IMR-90 (cell line): ENCODE data around the gene EPB41L5. TPM values are rescaled to one million over a fixed set of nuclear protein-coding genes. Genes with fewer than 3 reads are reported as not detected.

Source experiments
- ATAC-seq: fragments of 200-7000 bp; cut with Tn5 transposase; 2 replicates; pipeline ENCODE4 v1.9.1; 2020; ENCODE audit warnings: low read depth, mild to moderate bottlenecking, moderate library complexity
- BruUV-seq: library from RNA; stranded (reverse); fragments of 400-500 nt; replicated peaks from 2 replicates; lab custom pipeline; 2021; lab: Mats Ljungman, UMichigan
- CTCF ChIA-PET: fragments of 300-600 bp; formaldehyde crosslinking; extraction: SDS; loops from one replicate; lab custom pipeline; 2021; ENCODE audit warnings: antibody characterized with exemption; lab: Yijun Ruan, JAX
- POLR2A ChIA-PET: fragments of 300-600 bp; sonication (Branson Sonifier 250); formaldehyde crosslinking; loops from one replicate; lab custom pipeline; 2022; ENCODE audit warnings: antibody characterized with exemption; ENCODE audit not compliant: unreplicated experiment; lab: Charles Lee
- DNase-seq: peaks from one replicate; pipeline ENCODE4 v3.0.0; 2013
- H2AFZ ChIP-seq: replicated peaks from 2 replicates; pipeline ENCODE3; 2013; ENCODE audit warnings: low read length, mild to moderate bottlenecking; ENCODE audit not compliant: poor library complexity
- H2AK5ac ChIP-seq: 2 replicates; pipeline ENCODE4 v1.6.1; 2013; ENCODE audit warnings: low read depth, low read length, inconsistent platforms
- H2AK9ac ChIP-seq: replicated peaks from 2 replicates; pipeline ENCODE3; 2013; ENCODE audit warnings: mild to moderate bottlenecking, low read depth, low read length, moderate library complexity; ENCODE audit not compliant: poor library complexity
- H2BK120ac ChIP-seq: 2 replicates; pipeline ENCODE4 v1.6.1; 2013; ENCODE audit warnings: low read depth, low read length, inconsistent platforms
- H2BK15ac ChIP-seq: 3 replicates; pipeline ENCODE4 v1.6.1; 2013; ENCODE audit warnings: low read depth, low read length, inconsistent platforms
- H2BK20ac ChIP-seq: 2 replicates; pipeline ENCODE4 v1.6.1; 2013; ENCODE audit warnings: low read depth, mild to moderate bottlenecking, inconsistent platforms, low read length, moderate library complexity
- H2BK5ac ChIP-seq: 2 replicates; pipeline ENCODE4 v1.6.1; 2013; ENCODE audit warnings: mild to moderate bottlenecking, low read depth, low read length, inconsistent platforms; ENCODE audit not compliant: poor library complexity, severe bottlenecking
- H3K14ac ChIP-seq: replicated peaks from 2 replicates; pipeline ENCODE4 v1.6.1; 2013; ENCODE audit warnings: low read depth, low read length, inconsistent platforms
- H3K18ac ChIP-seq: 2 replicates; pipeline ENCODE4 v1.6.1; 2013; ENCODE audit warnings: low read depth, low read length, control low read depth
- H3K23ac ChIP-seq: 2 replicates; pipeline ENCODE4 v1.6.1; 2013; ENCODE audit warnings: low read depth, low read length, inconsistent platforms
- H3K27ac ChIP-seq: 2 replicates; pipeline ENCODE4 v1.5.1; 2013; ENCODE audit warnings: mild to moderate bottlenecking, control low read depth, low read length; ENCODE audit not compliant: insufficient read depth
- H3K27me3 ChIP-seq: 2 replicates; pipeline ENCODE4 v1.6.1; 2013; ENCODE audit warnings: low read length; ENCODE audit not compliant: control insufficient read depth, insufficient read depth
- H3K36me3 ChIP-seq: 2 replicates; pipeline ENCODE4 v1.6.1; 2013; ENCODE audit warnings: low read length, mixed read lengths; ENCODE audit not compliant: control insufficient read depth, insufficient read depth
- H3K4ac ChIP-seq: 2 replicates; pipeline ENCODE4 v1.6.1; 2013; ENCODE audit warnings: low read depth, low read length, inconsistent platforms
- H3K4me1 ChIP-seq: 2 replicates; pipeline ENCODE4 v1.6.1; 2013; ENCODE audit warnings: low read length, mixed read lengths; ENCODE audit not compliant: control insufficient read depth, insufficient read depth
- H3K4me2 ChIP-seq: 2 replicates; pipeline ENCODE4 v1.6.1; 2013; ENCODE audit warnings: low read depth, mild to moderate bottlenecking, control low read depth, low read length, moderate library complexity
- H3K4me3 ChIP-seq: 2 replicates; pipeline ENCODE4 v1.5.1; 2013; ENCODE audit warnings: low read depth, mild to moderate bottlenecking, control low read depth, low read length, moderate library complexity; ENCODE audit not compliant: insufficient read depth
- H3K56ac ChIP-seq: 2 replicates; pipeline ENCODE4 v1.6.1; 2013; ENCODE audit warnings: low read length, inconsistent platforms; ENCODE audit not compliant: insufficient read depth; ENCODE audit errors: extremely low read depth
- H3K79me1 ChIP-seq, 2 experiments: 2 replicates each; pipeline ENCODE4 v1.6.1; 2013; ENCODE audit warnings: low read length in 2 of 2, inconsistent platforms in 1 of 2, low read depth in 1 of 2
- H3K9ac ChIP-seq: 2 replicates; pipeline ENCODE4 v1.6.1; 2013; ENCODE audit warnings: low read depth, low read length, control low read depth
- H3K9me1 ChIP-seq: 2 replicates; pipeline ENCODE4 v1.6.1; 2013; ENCODE audit warnings: low read length, inconsistent platforms; ENCODE audit not compliant: insufficient read depth
- H3K9me3 ChIP-seq: 2 replicates; pipeline ENCODE4 v1.6.1; 2013; ENCODE audit warnings: low read length; ENCODE audit not compliant: control insufficient read depth, insufficient read depth
- H4K20me1 ChIP-seq: 2 replicates; pipeline ENCODE4 v1.6.1; 2013; ENCODE audit warnings: low read length, inconsistent platforms; ENCODE audit not compliant: insufficient read depth
- H4K5ac ChIP-seq: 2 replicates; pipeline ENCODE4 v1.6.1; 2013; ENCODE audit warnings: mild to moderate bottlenecking, low read depth, low read length, control low read depth
- H4K8ac ChIP-seq, 2 experiments: 2 replicates each; pipeline ENCODE4 v1.6.1; 2013; ENCODE audit warnings: low read depth in 2 of 2, low read length in 2 of 2, control low read depth in 1 of 2, inconsistent platforms in 1 of 2
- H4K91ac ChIP-seq: 2 replicates; pipeline ENCODE4 v1.6.1; 2013; ENCODE audit warnings: low read depth, low read length, inconsistent platforms; ENCODE audit not compliant: insufficient read depth
- BHLHE40 ChIP-seq: fragments of 150-350 bp; IDR thresholded peaks from 2 replicates; pipeline ENCODE4 v1.6.1; 2016; ENCODE audit warnings: mild to moderate bottlenecking, low read depth, low read length
- CEBPB ChIP-seq: IDR thresholded peaks from 2 replicates; pipeline ENCODE4 v1.6.1; 2012; ENCODE audit warnings: low read depth, low read length, improper control_type of control experiment
- CHD1 ChIP-seq: IDR thresholded peaks from 2 replicates; pipeline ENCODE4 v1.6.1; 2012; ENCODE audit warnings: low read depth, low read length, improper control_type of control experiment
- FOS ChIP-seq: fragments of 150-350 bp; IDR thresholded peaks from 2 replicates; pipeline ENCODE4 v1.6.1; 2016; ENCODE audit warnings: low read depth, low read length
- MAFK ChIP-seq: IDR thresholded peaks from 2 replicates; pipeline ENCODE4 v1.6.1; 2012; ENCODE audit warnings: low read depth, low read length, improper control_type of control experiment
- MXI1 ChIP-seq: IDR thresholded peaks from 2 replicates; pipeline ENCODE4 v1.6.1; 2012; ENCODE audit warnings: low read depth, mild to moderate bottlenecking, low read length, moderate library complexity, borderline replicate concordance
- NFE2L2 ChIP-seq: fragments of 150-350 bp; IDR thresholded peaks from 2 replicates; pipeline ENCODE4 v1.6.1; 2016; ENCODE audit warnings: low read depth, mild to moderate bottlenecking, low read length
- POLR2A ChIP-seq: IDR thresholded peaks from 2 replicates; pipeline ENCODE4 v1.6.1; 2012; ENCODE audit warnings: mild to moderate bottlenecking, low read depth, low read length
- RAD21 ChIP-seq: IDR thresholded peaks from 2 replicates; pipeline ENCODE4 v1.6.1; 2012; ENCODE audit warnings: low read length, improper control_type of control experiment
- RCOR1 ChIP-seq: IDR thresholded peaks from 2 replicates; pipeline ENCODE4 v1.6.1; 2012; ENCODE audit warnings: mild to moderate bottlenecking, low read length, improper control_type of control experiment; ENCODE audit not compliant: insufficient replicate concordance
- RFX5 ChIP-seq: IDR thresholded peaks from 2 replicates; pipeline ENCODE4 v1.8.0; 2012; ENCODE audit warnings: low read depth, mild to moderate bottlenecking, low read length, moderate library complexity
- SMC3 ChIP-seq: fragments of 150-350 bp; IDR thresholded peaks from 2 replicates; pipeline ENCODE4 v1.6.1; 2016; ENCODE audit warnings: low read depth, mild to moderate bottlenecking, antibody characterized with exemption, low read length, moderate library complexity
- USF2 ChIP-seq: fragments of 150-350 bp; IDR thresholded peaks from 2 replicates; pipeline ENCODE4 v1.6.1; 2017; ENCODE audit warnings: mild to moderate bottlenecking, antibody characterized with exemption, low read length, low read depth
- WGBS, 2 experiments: methylation state at CpG; one replicate each; pipeline versions ENCODE4 v1.1.5 to v1.1.7; 2013; ENCODE audit warnings: missing lambda C conversion rate in 2 of 2; ENCODE audit not compliant: insufficient read length in 1 of 2; ENCODE audit errors: extremely low coverage in 2 of 2; 5-methylcytosine and 5-hydroxymethylcytosine counted together
- dilution Hi-C: fragments of 300-500 bp; cut with HindIII; formaldehyde crosslinking; loops from one replicate; pipeline ENCODE4 v1.14.3; 2018; ENCODE audit warnings: low sequenced_read_pairs; ENCODE audit not compliant: unreplicated experiment
- in situ Hi-C: fragments of 300-500 bp; cut with MboI; formaldehyde crosslinking; loops from 3 replicates; pipeline ENCODE4 v1.14.3; 2019; ENCODE audit warnings: low sequenced_read_pairs, inconsistent platforms, mixed read lengths
- intact Hi-C: fragments of 100-400 bp; cut with micrococcal nuclease; formaldehyde crosslinking; loops from 2 replicates; pipeline ENCODE4 v1.10.0; 2022
- polyA plus RNA-seq, 3 experiments: library from polyadenylated mRNA; depleted of rRNA; stranded (reverse); fragments of >200 nt; gene quantifications; 2 replicates each; pipeline ENCODE4 v1.2.3, GENCODE V29; 2012; ENCODE audit warnings: low replicate concordance in 1 of 3
- total RNA-seq: library from RNA; depleted of rRNA; stranded (reverse); fragments of >200 nt; gene quantifications from 2 replicates; pipeline ENCODE4 v1.2.3, GENCODE V29; 2012
- TF ChIP-seq, protein P1 (sequence below): fragments of 150-350 bp; IDR thresholded peaks from 2 replicates; pipeline ENCODE4 v1.6.1; 2016; ENCODE audit warnings: low read depth, mild to moderate bottlenecking, low read length, moderate library complexity, borderline replicate concordance
- TF ChIP-seq, protein P2 (sequence below): conservative IDR thresholded peaks from 2 replicates; pipeline ENCODE4 v1.5.1; 2012; ENCODE audit warnings: mild to moderate bottlenecking, low read depth, low read length, improper control_type of control experiment

EPB41L5 gene
- total and polyA plus RNA-seq, 2 of the 4 experiments (the other 2 are of a cell fraction): 5.1 to 10.6 TPM

GRCh38 chr2:120219291-120219690 lies 206.4 kb downstream of the EPB41L5 start:
- Histone ChIP-seq H3K23ac (no peak overlapping the region), H4K20me1 (no peaks in the 10 kb centered on the region), H3K4me1 (peaks cover 12% of the 10 kb centered on the region), H3K27ac (no peak overlapping the region), H3K9me3 (peaks cover 7% of the 10 kb centered on the region), H2BK15ac (no peak overlapping the region), H2BK20ac (no peak overlapping the region), H3K79me1 (peaks cover 27 to 38% of the 10 kb centered on the region in 2 experiments), H4K5ac (no peak overlapping the region), H3K9me1 (peaks cover 8% of the 10 kb centered on the region; the same call in 1 of the 2 replicates), H4K8ac (no peak overlapping the region), H2AK9ac (no peak overlapping the region), H3K4me3 (no peak overlapping the region), H3K14ac (no peak overlapping the region), H3K9ac (no peak overlapping the region), H2AK5ac (no peak overlapping the region), H2BK120ac (no peak overlapping the region), H2AFZ (no peak overlapping the region), H3K56ac (no peak overlapping the region), H4K91ac (no peak overlapping the region), H3K27me3 (no peaks in the 10 kb centered on the region), H3K18ac (no peak overlapping the region), H3K4ac (no peak overlapping the region), H3K36me3 (peaks cover 7% of the 10 kb centered on the region; the same call in 1 of the 2 replicates), H3K4me2 (no peak overlapping the region), H2BK5ac (no peak overlapping the region)
- BruUV-seq: no TSS peak
- no peak for ATAC-seq
- in situ Hi-C loops: no loop called here
- intact Hi-C loops: no loop called here
- ChIA-PET POLR2A (no interaction called here), CTCF (interaction anchor here (1.1 kb wide), 1 partner anchor 94 kb away, joined by 3 read pairs; no protein-coding TSS in a partner anchor)
- WGBS, 2 experiments: no CpG with 5 or more reads among the region's 5 CpGs
- no peak for TF ChIP-seq MAFK
- TF ChIP-seq BHLHE40: no peak
- no peak for TF ChIP-seq POLR2A
- TF ChIP-seq, protein P1, sequence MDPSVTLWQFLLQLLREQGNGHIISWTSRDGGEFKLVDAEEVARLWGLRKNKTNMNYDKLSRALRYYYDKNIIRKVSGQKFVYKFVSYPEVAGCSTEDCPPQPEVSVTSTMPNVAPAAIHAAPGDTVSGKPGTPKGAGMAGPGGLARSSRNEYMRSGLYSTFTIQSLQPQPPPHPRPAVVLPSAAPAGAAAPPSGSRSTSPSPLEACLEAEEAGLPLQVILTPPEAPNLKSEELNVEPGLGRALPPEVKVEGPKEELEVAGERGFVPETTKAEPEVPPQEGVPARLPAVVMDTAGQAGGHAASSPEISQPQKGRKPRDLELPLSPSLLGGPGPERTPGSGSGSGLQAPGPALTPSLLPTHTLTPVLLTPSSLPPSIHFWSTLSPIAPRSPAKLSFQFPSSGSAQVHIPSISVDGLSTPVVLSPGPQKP: no peak
- TF ChIP-seq NFE2L2: no peak
- TF ChIP-seq RFX5: no peak
- TF ChIP-seq SMC3: no peak
- TF ChIP-seq USF2: no peak
- no peak for TF ChIP-seq RAD21
- no peak for TF ChIP-seq RCOR1
- TF ChIP-seq, protein P2, sequence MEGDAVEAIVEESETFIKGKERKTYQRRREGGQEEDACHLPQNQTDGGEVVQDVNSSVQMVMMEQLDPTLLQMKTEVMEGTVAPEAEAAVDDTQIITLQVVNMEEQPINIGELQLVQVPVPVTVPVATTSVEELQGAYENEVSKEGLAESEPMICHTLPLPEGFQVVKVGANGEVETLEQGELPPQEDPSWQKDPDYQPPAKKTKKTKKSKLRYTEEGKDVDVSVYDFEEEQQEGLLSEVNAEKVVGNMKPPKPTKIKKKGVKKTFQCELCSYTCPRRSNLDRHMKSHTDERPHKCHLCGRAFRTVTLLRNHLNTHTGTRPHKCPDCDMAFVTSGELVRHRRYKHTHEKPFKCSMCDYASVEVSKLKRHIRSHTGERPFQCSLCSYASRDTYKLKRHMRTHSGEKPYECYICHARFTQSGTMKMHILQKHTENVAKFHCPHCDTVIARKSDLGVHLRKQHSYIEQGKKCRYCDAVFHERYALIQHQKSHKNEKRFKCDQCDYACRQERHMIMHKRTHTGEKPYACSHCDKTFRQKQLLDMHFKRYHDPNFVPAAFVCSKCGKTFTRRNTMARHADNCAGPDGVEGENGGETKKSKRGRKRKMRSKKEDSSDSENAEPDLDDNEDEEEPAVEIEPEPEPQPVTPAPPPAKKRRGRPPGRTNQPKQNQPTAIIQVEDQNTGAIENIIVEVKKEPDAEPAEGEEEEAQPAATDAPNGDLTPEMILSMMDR: no peak
- TF ChIP-seq MXI1: no peak
- no peak for TF ChIP-seq CEBPB
- no peak for TF ChIP-seq CHD1
- no peak for TF ChIP-seq FOS
- no peak for DNase-seq
- dilution Hi-C loops: no loop called here
